Measurements from ENCODE around the gene PIP5K1C. TPM values are rescaled to one million over a fixed set of nuclear protein-coding genes. Genes with fewer than 3 reads are reported as not detected.

Gene PIP5K1C
- total and polyA plus RNA-seq, 9 of the 15 experiments (the other 6 are each of a cell fraction or from before 2014, with no cell fraction given) = 0.38 to 22.1 (median 4.1) TPM

DNA sequence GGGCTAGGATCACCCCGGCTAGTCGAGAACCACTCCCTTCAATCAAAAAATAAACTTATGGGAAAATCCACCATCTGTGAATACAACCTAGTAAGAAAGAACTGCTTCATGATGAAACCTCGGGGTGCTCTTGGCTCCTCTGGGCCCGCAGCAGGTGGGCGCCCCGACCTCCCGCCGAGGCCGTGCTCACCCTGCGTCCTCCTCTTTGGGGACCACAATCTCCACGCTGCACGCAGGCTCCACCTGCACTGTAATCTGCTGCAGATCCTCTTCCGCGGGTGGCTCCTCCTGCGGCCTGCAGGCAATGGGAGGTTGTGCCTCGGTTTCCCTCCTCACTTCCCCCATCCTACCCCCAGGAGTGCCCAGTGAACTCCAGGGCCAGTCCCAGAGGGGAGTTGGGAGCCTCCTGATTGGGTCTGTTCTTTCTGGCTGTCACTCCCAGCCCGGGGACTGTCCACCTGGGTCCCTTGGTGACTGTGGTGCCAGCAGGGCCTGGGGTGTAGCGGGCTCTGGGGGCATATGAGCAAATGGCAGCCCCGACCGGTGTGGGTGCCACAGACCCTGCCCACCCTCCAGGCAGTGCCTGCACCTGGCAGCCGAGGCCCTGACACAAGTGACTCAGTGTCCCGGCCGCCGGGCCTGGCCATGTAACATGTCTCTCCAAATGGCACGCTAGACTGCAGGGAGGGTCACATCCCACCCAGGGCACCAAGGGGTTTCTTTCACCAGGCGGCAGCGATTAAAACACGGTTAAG, 58.6 kb downstream of the PIP5K1C start:
- Histone ChIP-seq H3K9ac (ENCODE audit: insufficient read depth in 1 of 2, low read depth in 2 of 2, low read length in 2 of 2) (no peak overlapping the region; a peak in 1 of 4 replicates), H4K20me1 (replicated peaks; ENCODE audit: control insufficient read depth, insufficient read depth, low read length) (peaks cover 7% of the 10 kb centered on the region; the same call in 1 of the 2 replicates), H3K4me2 (ENCODE audit: insufficient read depth, low read length) (no peak overlapping the region), H3K36me3 (ENCODE audit: control insufficient read depth, insufficient read depth, low read length) (peaks cover 41% of the 10 kb centered on the region; the same call in 1 of the 3 replicates), H3K27me3 (ENCODE audit: control insufficient read depth in 2 of 2, insufficient read depth in 2 of 2, low read length in 2 of 2) (no peaks in the 10 kb centered on the region), H3K4me1 (replicated peaks in 1 of 2; ENCODE audit: control insufficient read depth in 2 of 2, insufficient read depth in 2 of 2, low read length in 2 of 2) (peaks cover 0 to 57% of the 10 kb centered on the region in 2 experiments; a peak in 3 of 5 replicates), H3K27ac (ENCODE audit: extremely low read depth, low read depth, low read length) (no peak overlapping the region), H3K4me3 (no peak overlapping the region), H3K9me3 (replicated peaks; ENCODE audit: control insufficient read depth, insufficient read depth, low read depth, low read length) (no peaks in the 10 kb centered on the region), H3K79me2 (ENCODE audit: control insufficient read depth, insufficient read depth, low read length) (no peaks in the 10 kb centered on the region), H3K9me1 (ENCODE audit: control insufficient read depth, insufficient read depth, low read length) (peaks cover 4% of the 10 kb centered on the region), H2AFZ (ENCODE audit: low read depth, low read length) (no peak overlapping the region)
- DNase-seq (ENCODE audit: extremely low read depth in 1 of 4, low spot score in 3 of 4) = no peak
- TF ChIP-seq E2F3 (CRISPR knock-in tag; IDR thresholded peaks at IDR 0.05) (no peak), ARID1B (IDR thresholded peaks at IDR 0.05) (no peak), ETV1 (tag; conservative IDR thresholded peaks at IDR 0.05; ENCODE audit: low read depth) (no peak), MIER1 (IDR thresholded peaks at IDR 0.05; ENCODE audit: low read depth) (no peak), CBFB (CRISPR knock-in tag; IDR thresholded peaks at IDR 0.05) (no peak), GTF2F1 (IDR thresholded peaks at IDR 0.05; ENCODE audit: low read depth, low read length) (no peak), STAT5A (IDR thresholded peaks at IDR 0.05; ENCODE audit: borderline replicate concordance, low read length) (no peak), KAT8 (IDR thresholded peaks at IDR 0.05; ENCODE audit: low read depth) (no peak), NCOA1 (IDR thresholded peaks at IDR 0.05; ENCODE audit: low read depth) (no peak), ZNF354B (CRISPR knock-in tag; IDR thresholded peaks at IDR 0.05) (no peak)
- TF ChIP-seq, protein P1, sequence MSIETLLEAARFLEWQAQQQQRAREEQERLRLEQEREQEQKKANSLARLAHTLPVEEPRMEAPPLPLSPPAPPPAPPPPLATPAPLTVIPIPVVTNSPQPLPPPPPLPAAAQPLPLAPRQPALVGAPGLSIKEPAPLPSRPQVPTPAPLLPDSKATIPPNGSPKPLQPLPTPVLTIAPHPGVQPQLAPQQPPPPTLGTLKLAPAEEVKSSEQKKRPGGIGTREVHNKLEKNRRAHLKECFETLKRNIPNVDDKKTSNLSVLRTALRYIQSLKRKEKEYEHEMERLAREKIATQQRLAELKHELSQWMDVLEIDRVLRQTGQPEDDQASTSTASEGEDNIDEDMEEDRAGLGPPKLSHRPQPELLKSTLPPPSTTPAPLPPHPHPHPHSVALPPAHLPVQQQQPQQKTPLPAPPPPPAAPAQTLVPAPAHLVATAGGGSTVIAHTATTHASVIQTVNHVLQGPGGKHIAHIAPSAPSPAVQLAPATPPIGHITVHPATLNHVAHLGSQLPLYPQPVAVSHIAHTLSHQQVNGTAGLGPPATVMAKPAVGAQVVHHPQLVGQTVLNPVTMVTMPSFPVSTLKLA (conservative IDR thresholded peaks at IDR 0.05) = no peak
- TF ChIP-seq, protein P2, sequence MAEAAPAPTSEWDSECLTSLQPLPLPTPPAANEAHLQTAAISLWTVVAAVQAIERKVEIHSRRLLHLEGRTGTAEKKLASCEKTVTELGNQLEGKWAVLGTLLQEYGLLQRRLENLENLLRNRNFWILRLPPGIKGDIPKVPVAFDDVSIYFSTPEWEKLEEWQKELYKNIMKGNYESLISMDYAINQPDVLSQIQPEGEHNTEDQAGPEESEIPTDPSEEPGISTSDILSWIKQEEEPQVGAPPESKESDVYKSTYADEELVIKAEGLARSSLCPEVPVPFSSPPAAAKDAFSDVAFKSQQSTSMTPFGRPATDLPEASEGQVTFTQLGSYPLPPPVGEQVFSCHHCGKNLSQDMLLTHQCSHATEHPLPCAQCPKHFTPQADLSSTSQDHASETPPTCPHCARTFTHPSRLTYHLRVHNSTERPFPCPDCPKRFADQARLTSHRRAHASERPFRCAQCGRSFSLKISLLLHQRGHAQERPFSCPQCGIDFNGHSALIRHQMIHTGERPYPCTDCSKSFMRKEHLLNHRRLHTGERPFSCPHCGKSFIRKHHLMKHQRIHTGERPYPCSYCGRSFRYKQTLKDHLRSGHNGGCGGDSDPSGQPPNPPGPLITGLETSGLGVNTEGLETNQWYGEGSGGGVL (CRISPR knock-in tag; IDR thresholded peaks at IDR 0.05) = no peak
- TF ChIP-seq, protein P3, sequence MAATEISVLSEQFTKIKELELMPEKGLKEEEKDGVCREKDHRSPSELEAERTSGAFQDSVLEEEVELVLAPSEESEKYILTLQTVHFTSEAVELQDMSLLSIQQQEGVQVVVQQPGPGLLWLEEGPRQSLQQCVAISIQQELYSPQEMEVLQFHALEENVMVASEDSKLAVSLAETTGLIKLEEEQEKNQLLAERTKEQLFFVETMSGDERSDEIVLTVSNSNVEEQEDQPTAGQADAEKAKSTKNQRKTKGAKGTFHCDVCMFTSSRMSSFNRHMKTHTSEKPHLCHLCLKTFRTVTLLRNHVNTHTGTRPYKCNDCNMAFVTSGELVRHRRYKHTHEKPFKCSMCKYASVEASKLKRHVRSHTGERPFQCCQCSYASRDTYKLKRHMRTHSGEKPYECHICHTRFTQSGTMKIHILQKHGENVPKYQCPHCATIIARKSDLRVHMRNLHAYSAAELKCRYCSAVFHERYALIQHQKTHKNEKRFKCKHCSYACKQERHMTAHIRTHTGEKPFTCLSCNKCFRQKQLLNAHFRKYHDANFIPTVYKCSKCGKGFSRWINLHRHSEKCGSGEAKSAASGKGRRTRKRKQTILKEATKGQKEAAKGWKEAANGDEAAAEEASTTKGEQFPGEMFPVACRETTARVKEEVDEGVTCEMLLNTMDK (IDR thresholded peaks at IDR 0.05; ENCODE audit: borderline replicate concordance, insufficient read depth, low read depth, low read length, poor library complexity, severe bottlenecking) = no peak
- in situ Hi-C loops (cut with MboI) (no loop called here), intact Hi-C loops (cut with micrococcal nuclease) (no loop called here)
- no peak for ATAC-seq
- CTCF ChIA-PET (ENCODE audit: low intra/inter-chr PET ratio) = no interaction called here
- BruUV-seq (replicated peaks) = no TSS peak
- WGBS (ENCODE audit: insufficient coverage, low coverage, missing lambda C conversion rate) = 91% methylated on average over 24 of the region's 28 CpGs
- FAIRE-seq = no peak
- POLR2A ChIA-PET = no interaction called here
